Stimulated activated CD8-positive, alpha-beta memory T cell treated with anti-CD3 and anti-CD28 coated beads, Interleukin-15, amount 100 ng/mL, for 48 hours (primary cell): ENCODE measurements around the gene C19orf38.
"Not testable (repeated sequence)": the region's sequence is repeated elsewhere in the genome, so short reads cannot be mapped to it uniquely, and the experiment has no call there.

Experiments
- DNase-seq, 2 donors: peaks; one replicate each; pipeline ENCODE4 v3.0.0-alpha.2; 2020; ENCODE audit warnings: low read depth in 2 of 2

The C19orf38 gene

DNA sequence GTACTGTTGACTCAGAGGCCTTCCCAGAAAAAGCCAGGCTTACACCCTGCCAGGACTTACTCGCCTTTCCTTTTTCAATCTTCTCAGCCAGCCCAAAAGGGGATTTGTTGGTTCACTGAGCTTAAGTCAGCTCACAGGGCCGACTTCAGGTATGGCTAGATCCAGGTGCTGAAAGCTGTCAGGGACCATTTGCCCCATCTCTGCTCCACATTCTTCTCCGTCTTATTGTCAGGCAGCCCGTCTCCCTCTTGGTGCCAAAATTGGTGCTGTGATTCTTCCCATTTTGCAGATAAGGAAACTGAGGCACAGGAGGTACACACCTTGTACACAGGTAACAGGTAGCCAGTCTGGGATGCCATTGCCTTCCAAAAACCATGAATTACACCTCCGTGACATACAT is 2.4 kb downstream of the C19orf38 start:
- no peak for DNase-seq

DNA sequence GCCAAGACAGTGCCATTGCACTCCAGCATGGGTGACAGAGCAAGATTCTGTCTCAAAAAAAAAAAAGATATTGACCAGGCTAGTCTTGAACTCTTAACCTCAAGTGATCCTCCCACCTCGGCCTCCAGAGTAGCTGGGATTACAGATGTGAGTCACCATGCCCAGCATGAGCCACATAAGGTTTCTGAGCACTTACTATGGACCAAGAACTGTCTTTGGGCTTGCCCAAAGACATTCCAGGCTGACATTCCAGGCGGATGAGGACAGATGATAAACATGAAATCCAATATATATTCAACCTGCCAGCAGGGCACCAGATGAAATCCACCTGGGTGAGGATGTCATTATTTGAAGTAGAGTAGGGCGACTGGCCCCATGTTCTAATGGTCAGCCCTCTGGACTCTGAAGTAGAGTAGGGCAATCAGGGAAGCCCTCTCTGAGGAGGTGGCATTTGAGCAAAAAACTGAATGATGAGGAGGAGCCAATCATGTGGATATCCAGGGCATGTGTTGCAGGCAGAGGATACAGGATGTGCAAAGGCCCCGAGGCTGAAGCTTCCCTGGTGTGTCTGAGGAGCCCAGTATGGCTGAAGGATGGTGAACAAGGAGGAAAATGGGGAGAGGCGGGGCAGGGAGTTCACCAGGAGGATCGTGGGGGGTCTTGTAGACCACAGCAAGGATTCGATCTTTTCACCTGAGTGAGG is 4.0 kb downstream of the C19orf38 start:
- no peak for DNase-seq

DNA sequence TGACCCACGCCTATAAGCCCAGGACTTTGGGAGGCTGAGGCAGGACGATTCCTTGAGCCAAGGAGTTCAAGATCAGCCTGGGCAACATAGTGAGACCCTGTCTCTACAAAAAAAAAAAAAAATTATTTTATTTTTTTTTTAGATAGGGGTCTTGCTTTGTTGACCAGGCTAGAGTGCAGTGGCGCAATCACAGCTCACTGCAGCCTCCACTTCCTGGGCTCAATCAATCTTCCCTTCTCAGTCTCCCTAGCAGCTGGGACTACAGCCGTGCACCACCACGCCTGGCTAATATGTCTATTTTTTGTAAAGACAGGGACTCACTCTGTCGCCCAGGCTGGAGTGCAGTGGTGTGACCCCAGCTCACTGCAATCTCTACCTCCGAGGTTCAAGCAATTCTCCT is 4.7 kb downstream of the C19orf38 start:
- no peak for DNase-seq

DNA sequence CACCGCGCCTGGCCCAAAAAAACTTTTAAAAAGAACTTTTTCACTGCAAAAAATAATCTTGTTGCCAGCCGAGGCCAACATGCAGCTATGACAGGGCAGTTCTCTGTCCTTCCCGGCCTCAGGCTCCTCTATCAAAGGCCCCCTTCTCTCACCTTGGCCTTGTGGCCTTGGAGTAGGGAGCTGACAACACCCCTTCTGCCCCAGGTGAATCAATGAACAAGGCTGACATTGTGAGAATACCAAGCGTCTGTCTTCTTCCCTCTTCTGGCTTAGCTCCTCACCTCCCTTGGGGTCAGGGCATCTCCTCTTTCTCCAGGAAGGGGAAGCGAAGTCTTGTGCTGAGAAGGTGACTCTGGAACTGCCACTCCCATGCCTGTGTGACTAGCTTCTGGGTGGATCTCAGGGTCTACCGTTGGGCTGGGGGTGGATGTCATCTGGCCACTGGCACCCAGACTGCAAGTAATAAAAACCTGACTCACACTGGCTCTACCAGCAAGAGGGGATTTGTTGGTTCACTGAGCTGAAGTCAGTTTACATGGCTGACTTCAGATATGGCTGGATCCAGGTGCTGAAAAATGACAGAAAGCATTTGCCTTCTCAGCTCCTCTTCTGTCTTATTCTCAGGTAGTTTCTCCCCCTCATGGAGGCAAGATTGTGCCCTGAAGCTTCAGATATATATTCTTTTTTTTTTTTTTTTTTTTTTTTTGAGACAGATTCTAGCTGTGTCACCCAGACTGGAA is 6.3 kb downstream of the C19orf38 start:
- DNase-seq: no peak

DNA sequence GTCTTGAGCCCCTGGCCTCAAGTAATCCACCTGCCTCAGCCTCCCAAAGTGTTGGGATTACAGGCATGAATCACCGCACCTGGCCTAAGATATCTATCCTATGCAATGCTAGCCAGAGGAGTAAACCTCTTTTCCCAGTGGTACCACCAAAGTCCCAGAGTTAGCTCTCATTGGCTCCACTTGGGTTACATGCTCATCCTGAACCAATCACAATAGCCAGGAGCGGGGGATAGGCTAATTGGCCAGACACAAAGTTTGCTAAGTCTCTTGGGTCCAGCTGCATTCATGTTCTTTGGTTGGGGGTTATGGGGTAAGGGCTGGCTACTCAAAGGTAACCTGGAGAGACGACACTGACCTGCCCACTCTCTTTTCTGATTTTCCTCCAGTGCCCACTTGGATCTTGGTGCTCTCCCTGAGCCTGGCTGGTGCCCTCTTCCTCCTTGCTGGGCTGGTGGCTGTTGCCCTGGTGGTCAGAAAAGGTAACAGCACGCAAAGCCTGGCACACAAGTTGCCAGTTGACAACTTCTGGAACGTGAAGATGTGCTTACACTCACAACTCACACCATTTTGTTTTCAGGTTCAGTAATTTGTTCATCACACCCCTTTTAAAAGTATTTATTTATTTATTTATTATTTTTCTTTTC is 7.8 kb downstream of the C19orf38 start:
- no peak for DNase-seq

DNA sequence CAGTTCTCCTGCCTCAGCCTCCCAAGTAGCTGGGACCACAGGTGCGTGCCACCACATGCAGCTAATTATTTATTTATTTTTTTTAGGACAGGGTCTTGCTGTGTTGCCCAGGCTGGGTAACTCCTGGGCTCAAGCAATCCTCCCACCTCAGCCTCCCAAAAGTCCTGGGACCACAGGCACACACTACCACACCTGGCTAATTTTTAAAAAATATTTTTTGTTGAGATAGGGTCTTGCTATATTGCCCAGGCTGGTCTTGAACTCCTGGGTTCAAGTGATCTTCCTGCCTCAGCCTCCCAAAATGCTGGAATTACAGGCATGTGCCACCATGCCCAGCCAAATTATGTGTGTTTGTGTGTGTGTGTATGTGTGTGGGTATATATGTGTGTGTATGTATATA is 8.7 kb downstream of the C19orf38 start:
- DNase-seq: not testable (repeated sequence)

DNA sequence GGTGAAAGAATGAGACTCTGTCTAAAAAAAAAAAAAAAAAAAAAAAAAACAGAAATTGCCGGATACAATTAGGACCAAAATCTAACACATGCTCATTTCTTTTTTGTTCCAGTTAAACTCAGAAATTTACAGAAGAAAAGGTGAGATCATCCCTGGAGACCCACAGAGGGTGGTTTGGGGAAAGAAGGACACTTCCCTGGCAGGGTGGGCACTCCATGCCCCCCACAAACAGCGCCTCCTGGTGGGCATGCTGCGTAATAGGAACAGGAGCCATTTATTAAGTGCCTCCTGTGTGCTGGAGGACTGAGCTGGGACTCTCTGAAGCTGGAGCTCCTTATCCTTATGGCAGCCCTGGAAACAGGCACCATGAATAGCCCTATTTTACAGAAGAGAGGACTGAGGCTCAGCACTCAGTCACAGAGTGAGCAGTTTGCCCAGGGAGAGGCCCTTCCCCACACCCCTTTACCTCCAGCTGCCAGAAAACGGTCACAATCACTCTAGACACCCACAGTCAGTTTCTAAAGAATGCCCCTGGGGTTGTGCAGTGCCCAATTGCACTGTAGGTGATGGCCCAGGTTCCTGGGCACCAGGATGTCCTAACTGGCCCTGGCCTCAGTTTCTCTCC is 10.1 kb downstream of the C19orf38 start:
- DNase-seq: peak in 1 of 2 donors; percentile 20

DNA sequence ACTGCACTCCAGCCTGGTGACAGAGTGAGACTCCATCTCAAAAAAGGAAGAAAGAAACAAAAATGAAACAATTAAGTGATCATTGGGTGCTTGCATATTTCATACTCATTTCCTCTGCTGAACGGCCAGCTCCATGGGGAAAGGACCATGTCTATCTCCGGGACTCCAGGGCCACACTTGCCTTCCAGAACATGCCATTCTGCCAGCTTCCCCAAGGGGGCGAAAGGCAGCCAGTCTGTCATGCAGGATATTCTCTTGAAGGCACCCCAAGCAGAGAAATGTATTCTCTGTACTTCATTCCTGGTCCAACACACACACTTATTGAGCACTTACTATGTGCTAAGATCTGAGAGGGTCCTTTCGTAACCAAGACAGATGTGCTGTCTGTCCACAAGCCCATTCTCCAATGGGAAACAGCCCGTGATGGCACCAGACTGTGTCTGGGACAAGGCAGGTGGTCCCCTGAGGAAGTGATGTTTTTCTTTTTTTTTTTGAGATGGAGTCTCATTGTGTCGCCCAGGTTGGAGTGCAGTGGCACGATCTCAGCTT is 13.0 kb downstream of the C19orf38 start:
- no peak for DNase-seq

DNA sequence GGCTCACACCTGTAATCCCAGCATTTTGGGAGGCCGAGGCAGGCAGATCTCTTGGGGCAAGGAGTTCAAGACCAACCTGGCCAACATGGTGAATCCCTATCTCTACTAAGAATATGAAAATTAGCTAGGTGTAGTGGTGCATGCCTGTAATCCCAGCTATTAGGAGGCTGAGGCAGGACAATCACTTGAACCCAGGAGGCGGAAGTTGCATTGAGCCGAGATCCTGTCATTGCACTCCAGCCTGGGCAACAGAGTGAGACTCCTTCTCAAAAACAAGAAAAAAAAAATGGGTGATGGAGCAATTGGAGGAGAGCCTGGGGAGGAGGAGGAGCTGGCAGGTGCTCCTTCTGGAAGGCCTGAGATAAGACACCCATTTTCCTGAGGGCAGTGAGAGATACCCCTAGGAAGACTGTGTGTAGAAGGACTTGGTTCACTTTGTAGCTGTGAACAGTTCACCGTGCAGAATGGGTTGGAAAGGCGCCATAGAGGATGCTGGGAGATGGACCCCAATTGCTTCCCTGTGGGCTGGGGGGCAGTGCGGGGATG is 14.4 kb downstream of the C19orf38 start:
- no peak for DNase-seq

DNA sequence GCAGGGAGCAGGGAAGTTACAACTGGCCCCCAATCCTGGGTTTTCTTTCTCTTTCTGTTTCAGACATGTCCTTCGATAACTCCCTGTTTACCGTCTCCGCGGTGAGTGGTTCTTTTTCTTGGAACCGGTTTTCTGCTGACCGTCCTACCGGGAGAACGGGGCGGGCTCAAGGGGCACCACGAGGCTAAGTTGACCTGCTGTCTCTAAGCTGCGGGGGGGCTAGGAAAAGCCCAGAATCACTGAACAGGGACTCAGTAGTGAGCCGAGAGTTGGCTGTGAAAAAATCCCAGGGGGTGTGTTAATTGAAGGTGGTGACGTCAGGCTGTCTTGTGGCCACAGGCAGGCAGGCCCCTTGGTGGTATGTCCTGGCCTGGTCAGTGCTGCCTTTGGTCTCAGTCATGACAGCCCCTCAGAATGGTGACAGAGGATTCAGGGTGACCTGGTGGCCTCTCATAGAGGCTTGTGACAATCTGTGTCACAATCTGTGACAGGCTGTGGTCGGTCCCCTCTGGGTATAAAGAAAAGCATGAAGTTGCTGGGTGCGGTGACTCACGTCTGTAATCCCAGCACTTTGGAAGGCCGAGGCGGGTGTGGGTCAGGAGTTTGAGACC is 15.0 kb downstream of the C19orf38 start:
- no peak for DNase-seq

DNA sequence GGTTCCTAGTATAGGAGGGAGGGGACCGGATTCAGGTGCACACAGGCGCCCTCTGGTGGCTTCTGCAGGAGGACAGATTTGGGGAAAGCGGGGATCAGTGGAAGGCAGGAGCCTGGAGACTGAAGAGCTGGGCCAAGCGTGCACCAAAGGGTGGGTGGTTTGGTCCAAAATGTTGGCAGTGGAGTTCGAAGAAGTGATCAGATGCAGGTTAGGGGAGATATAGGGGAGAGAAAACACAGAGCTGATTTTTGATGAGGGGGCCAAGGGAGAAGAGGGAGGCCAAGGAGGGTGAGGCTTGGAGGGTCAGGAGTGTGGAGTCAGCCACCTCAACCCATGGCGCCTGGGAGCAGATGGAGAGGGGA is 16.3 kb downstream of the C19orf38 start:
- peak; percentile 58 to 69 for DNase-seq

DNA sequence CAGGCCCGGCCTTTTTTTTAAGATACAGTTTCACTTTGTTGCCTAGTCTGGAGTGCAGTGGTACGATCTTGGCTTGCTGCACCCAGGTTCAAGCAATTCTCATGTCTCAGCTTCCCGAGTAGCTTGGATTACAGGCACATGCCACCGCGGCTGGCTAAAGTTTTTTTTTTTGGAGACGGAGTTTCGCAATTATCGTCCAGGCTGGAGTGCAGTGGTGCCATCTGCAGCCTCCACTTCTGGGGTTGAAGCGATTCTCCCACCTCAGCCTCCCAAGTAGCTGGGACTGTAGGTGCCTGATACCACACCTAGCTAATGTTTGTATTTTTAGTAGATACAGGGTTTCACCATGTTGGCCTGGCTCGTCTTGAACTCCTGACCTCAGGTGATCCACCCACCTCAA is 18.3 kb downstream of the C19orf38 start:
- DNase-seq: no peak

DNA sequence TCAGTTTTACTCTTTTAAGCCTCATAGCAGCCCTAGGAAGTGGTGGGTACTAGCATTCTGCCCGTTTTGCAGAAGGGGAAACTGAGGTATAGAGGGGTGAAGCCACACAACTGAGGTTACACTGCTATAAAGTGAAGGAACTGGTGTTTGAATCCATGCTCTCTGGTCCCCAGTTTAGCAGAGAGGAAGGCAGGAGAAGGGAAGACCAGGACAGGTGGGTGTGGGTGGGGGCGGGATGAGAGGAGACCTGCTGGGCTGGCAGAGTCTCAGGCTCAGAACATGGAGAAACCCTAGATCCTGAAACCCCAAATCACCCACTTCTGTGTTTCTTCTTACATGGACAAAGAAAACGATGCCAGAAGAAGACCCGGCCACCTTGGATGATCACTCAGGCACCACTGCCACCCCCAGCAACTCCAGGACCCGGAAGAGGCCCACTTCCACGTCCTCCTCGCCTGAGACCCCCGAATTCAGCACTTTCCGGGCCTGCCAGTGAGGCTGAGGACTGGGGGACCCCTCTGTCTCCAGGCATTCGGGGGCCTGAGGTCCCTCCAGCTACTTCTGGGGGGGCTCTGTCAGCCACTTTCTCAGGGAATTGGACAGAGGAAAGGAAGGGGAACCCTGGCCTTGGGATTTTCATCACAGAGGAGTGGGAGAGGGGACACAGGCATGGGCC is 20.8 kb downstream of the C19orf38 start:
- DNase-seq: no peak

DNA sequence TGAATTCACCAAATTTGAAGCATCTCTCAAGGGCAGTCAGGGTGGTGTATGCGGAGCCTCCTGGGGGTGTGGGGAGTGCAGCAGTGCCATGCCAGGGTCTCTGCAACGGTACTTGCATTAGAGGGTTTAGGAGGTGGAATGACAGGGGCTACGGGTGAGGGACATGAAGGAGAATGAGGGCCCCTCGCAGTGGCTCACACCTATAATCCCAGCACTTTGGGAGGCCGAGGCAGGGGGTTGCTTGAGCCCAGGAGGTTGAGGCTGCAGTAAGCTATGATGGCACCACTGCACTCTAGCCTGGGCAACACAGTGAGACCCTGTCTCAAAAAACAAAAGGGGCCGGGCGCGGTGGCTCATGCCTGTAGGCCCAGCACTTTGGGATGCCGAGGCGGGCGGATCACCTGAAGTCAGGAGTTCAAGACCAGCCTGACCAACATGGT is 21.7 kb downstream of the C19orf38 start:
- DNase-seq: not testable (repeated sequence)

DNA sequence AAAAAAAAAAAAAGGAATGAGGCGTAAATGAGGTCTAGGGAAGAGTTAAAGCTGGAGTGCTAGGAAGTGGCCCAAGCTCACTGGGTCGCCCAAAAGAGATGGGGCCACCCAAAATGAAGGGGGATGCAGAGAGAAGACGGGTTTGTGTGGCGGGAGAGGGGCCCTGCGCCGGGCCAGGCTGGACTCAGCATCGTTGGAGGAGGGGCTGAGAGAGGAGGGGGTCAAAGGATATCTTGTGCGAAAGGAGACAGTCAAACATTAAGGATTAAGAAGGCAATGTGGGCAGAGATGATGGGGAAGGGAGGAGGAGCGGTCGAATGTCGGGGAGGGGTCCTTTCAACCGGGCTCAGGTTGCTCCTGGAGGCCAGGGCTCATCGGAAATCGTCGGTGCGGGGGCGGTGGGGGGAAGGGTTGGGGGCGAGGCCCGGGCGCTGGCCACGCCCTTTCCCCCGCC is 22.3 kb downstream of the C19orf38 start:
- no peak for DNase-seq

DNA sequence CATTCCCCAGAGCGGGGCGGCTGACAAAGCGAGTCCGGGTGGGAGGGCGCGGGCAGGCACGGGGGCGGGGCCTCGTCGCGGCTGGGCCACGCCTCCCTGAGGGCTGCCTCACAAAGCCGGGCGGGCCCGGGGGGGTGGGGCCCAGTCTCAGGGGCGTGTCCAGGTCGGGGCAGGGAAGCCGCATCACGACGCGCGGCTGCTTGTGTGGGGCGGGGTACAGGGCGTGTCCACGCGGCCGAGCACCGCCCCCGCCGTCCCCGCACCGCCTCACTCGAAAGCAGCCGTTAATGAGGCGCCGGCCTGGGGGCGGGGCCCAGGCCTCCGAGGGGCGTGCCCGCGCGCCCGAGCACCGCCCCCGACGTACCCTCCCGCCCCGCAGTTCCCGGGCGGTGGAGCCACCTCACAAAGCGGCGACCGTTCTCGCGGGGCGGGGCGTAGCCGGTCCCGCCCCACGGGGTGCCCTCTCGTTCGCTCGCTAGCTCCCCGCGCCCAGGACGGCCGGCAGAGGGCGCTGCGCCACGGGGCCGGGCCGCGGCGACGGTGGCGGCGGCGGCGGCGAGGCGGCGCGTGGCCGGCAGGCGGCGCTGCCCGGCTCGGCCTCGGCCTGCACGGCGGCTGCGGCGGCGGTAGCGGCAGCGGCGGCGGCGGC is 22.9 kb downstream of the C19orf38 start, which contains the start of gene CARM1:
TSS of gene CARM1 (plus strand) at position 599 of the 649 bp plus-strand sequence. CDS start 150 bp downstream, outside the sequence.
- peak; percentile 99 for DNase-seq

DNA sequence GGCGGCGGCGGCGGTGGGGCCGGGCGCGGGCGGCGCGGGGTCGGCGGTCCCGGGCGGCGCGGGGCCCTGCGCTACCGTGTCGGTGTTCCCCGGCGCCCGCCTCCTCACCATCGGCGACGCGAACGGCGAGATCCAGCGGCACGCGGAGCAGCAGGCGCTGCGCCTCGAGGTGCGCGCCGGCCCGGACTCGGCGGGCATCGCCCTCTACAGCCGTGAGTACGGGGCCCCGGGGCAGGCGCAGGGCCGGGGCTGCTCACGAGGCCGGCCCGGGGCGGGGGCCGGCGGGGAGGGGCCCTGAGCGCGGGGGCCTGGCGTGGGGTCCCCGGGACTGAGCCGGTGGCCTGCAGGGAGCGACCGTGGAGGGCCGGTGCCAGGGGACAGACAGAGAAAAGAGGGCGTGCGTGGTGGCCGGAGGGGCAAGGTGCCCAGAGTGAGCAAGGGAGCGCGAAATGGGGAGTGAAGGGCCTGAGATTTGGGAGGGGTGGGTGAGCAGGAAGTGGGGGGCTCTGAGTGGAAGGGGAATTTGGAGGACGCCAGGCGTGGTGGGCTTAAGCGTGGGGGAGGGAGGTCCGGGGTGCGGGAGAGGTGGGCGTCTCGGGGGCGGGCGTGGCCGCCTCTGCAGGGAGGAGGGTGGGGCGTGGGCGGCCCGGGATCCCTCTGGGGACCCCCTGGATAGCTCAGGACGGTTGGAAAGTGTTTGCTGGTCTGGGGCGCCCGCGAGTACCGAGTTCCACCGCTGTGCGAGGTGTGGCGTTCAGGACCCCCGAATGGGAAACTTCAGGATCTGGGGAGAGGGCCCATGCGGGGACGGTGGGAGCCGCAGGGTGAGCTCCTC is 23.7 kb downstream of the C19orf38 start:
- DNase-seq: peak; percentile 15 to 27

DNA sequence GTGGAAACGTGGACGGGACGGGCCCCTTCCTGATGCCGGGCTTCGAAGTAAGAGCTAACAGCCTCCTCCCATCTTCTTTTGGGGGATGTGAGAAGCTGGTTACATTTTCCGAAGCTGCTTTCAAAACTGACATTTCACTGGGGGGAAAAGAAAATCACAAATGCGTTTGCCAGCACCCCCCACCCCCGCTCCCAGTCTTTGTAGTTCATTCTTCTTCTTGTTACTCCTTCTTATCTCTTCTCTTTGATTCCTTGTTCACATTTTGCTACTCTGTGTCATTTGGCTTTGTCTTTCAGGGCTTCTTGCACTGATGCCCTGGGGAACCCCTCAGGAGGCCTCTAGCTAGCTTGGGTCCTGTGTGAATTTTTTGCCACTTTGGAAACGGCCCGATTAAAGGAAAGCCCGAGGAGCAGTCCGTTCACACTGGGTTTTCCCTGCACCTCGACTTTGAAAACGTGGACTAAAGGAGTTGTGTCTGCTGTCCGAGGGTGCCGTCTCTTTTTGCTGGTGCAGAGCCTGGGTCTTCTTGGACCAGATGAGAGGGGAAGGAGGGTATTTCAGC is 24.4 kb downstream of the C19orf38 start:
- DNase-seq: no peak

DNA sequence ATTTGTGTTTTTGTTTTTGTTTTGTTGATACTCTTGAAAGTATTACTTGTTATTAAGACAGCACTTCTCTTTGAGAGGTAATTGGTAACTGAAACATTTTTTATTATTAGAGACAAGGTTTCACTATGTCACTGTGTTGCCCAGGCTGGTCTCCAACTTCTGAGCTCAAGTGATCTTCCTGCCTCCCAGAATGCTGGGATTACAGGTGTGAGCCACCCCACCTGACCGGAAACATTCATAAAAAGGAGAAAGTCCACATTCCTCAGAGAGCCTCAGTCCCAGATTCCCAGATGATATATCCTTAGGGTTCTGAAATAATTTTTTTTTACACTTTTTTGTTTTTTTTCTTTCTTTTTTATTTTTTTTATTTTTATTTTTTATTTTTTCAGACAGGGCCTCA is 25.8 kb downstream of the C19orf38 start:
- no peak for DNase-seq
